HG03575 (cell line): ENCODE results near the gene KLK15.
"Not testable (repeated sequence)": the region's sequence is repeated elsewhere in the genome, so short reads cannot be mapped to it uniquely, and the experiment has no call there.

Experiments
- ATAC-seq: cut with Tn5 transposase; IDR thresholded peaks from one replicate; pipeline ENCODE4 v1.9.1; 2021; ENCODE audit not compliant: unreplicated experiment, insufficient number of reproducible peaks, low FRiP score; ENCODE audit errors: extremely low read depth

KLK15 gene

GRCh38 chr19:50823389-50824042 is 9.9 kb downstream of the KLK15 start, which contains the start of gene KLK1:
Gene KLK1, minus strand, starts transcription at chr19:50823787. Its CDS starts 39 bp downstream, at chr19:50823748.
- ATAC-seq = no peak

- no peak for ATAC-seq
Measured at GRCh38 chr19:50822661-50823208, 10.6 kb downstream of the KLK15 start.

- no peak for ATAC-seq
Measured at GRCh38 chr19:50821622-50822021, 11.8 kb downstream of the KLK15 start.

- no peak for ATAC-seq
Measured at GRCh38 chr19:50821248-50821612, 12.1 kb downstream of the KLK15 start.

GRCh38 chr19:50820549-50821247 is 12.7 kb downstream of the KLK15 start:
- no peak for ATAC-seq

- no peak for ATAC-seq
Measured at GRCh38 chr19:50820086-50820485, 13.3 kb downstream of the KLK15 start.

- ATAC-seq = no peak
Measured at GRCh38 chr19:50819636-50820035, 13.7 kb downstream of the KLK15 start.

- no peak for ATAC-seq
Measured at GRCh38 chr19:50818859-50819472, 14.4 kb downstream of the KLK15 start.

- ATAC-seq = no peak
Measured at GRCh38 chr19:50817941-50818858, 15.2 kb downstream of the KLK15 start.

GRCh38 chr19:50815439-50815838 is 17.9 kb downstream of the KLK15 start:
- ATAC-seq = no peak

- no peak for ATAC-seq
Measured at GRCh38 chr19:50814883-50815282, 18.5 kb downstream of the KLK15 start.

- no peak for ATAC-seq
Measured at GRCh38 chr19:50812474-50812873, 20.9 kb downstream of the KLK15 start.

GRCh38 chr19:50811622-50812238 is 21.6 kb downstream of the KLK15 start:
- not testable (repeated sequence) for ATAC-seq

- ATAC-seq = no peak
Measured at GRCh38 chr19:50808856-50809255, 24.5 kb downstream of the KLK15 start.

GRCh38 chr19:50804420-50805272 is 28.7 kb downstream of the KLK15 start:
- peak; percentile 57 for ATAC-seq

- ATAC-seq = no peak
Measured at GRCh38 chr19:50803633-50804419, 29.5 kb downstream of the KLK15 start.

GRCh38 chr19:50801107-50801506 is 32.3 kb downstream of the KLK15 start:
- ATAC-seq = no peak
